Hepatocyte (in vitro differentiated cells): ENCODE results near the gene LYZ. TPM values are rescaled to one million over a fixed set of nuclear protein-coding genes. Genes with fewer than 3 reads are reported as not detected.

ENCODE experiments used
- DNase-seq: peaks from one replicate; pipeline ENCODE4 v3.0.0-alpha.2; 2016; ENCODE audit warnings: low spot score
- H2AFZ ChIP-seq: fragments of 200-600 bp; sonication (generic); 2 replicates; pipeline ENCODE4 v1.6.0; 2016; ENCODE audit warnings: antibody characterized with exemption, mild to moderate bottlenecking
- H3K27ac ChIP-seq: fragments of 200-600 bp; sonication (generic); 2 replicates; pipeline ENCODE4 v1.5.1; 2016; ENCODE audit warnings: mild to moderate bottlenecking
- H3K27me3 ChIP-seq: fragments of 200-600 bp; sonication (generic); 2 replicates; pipeline ENCODE4 v1.6.1; 2016
- H3K36me3 ChIP-seq: fragments of 200-600 bp; sonication (generic); replicated peaks from 2 replicates; pipeline ENCODE4 v1.5.1; 2016; ENCODE audit warnings: low read depth; ENCODE audit not compliant: insufficient read depth
- H3K4me1 ChIP-seq: fragments of 200-600 bp; sonication (generic); 2 replicates; pipeline ENCODE4 v1.5.1; 2016; ENCODE audit warnings: mild to moderate bottlenecking, moderate library complexity; ENCODE audit not compliant: insufficient read depth
- H3K4me2 ChIP-seq: fragments of 200-600 bp; sonication (generic); 2 replicates; pipeline ENCODE4 v1.6.0; 2016
- H3K4me3 ChIP-seq: fragments of 200-600 bp; sonication (generic); 2 replicates; pipeline ENCODE4 v1.5.1; 2016; ENCODE audit warnings: mild to moderate bottlenecking
- H3K79me2 ChIP-seq: fragments of 200-600 bp; sonication (generic); 2 replicates; pipeline ENCODE4 v1.6.0; 2017; ENCODE audit warnings: mild to moderate bottlenecking
- H3K9me2 ChIP-seq: fragments of 200-600 bp; sonication (generic); replicated peaks from 2 replicates; pipeline ENCODE4 v1.6.0; 2017; ENCODE audit warnings: mild to moderate bottlenecking; ENCODE audit not compliant: insufficient read depth
- H3K9me3 ChIP-seq: fragments of 200-600 bp; sonication (generic); 2 replicates; pipeline ENCODE4 v1.5.1; 2016; ENCODE audit warnings: low read depth, mild to moderate bottlenecking
- H4K20me1 ChIP-seq: fragments of 200-600 bp; sonication (generic); 2 replicates; pipeline ENCODE4 v1.6.0; 2016; ENCODE audit warnings: mild to moderate bottlenecking; ENCODE audit not compliant: insufficient read depth, poor library complexity, severe bottlenecking
- EZH2 ChIP-seq: fragments of 200-600 bp; sonication (generic); IDR thresholded peaks from 2 replicates; pipeline ENCODE4 v1.6.1; 2016; ENCODE audit warnings: antibody characterized with exemption, mild to moderate bottlenecking, borderline replicate concordance
- EZH2phosphoT487 ChIP-seq: fragments of 200-600 bp; sonication (generic); IDR thresholded peaks from one replicate; pipeline ENCODE4 v1.6.1; 2018; ENCODE audit warnings: antibody characterized with exemption, mild to moderate bottlenecking, low read depth, moderate library complexity; ENCODE audit not compliant: unreplicated experiment, severe bottlenecking
- WGBS: methylation state at CpG from one replicate; pipeline ENCODE4 v1.1.6; 2016; ENCODE audit warnings: low lambda C conversion rate; ENCODE audit errors: missing lambda C conversion rate; 5-methylcytosine and 5-hydroxymethylcytosine counted together
- polyA plus RNA-seq: library from polyadenylated mRNA; unstranded; fragments of >200 nt; fragmentation: Nextera tagmentation; extraction: Ambion mirVana; gene quantifications from 2 replicates; pipeline ENCODE4 v1.2.1, GENCODE V29; 2016
- small RNA-seq: library from RNA; depleted of rRNA; stranded (forward); fragments of <200 nt; gene quantifications from one replicate; pipeline ENCODE3, GENCODE V24; 2014
- total RNA-seq: library from RNA; depleted of rRNA; stranded (reverse); fragments of >200 nt; gene quantifications from 2 replicates; pipeline ENCODE4 v1.2.3, GENCODE V29; 2014
- TF ChIP-seq, protein P1 (sequence below): fragments of 200-600 bp; sonication (generic); IDR thresholded peaks from 2 replicates; pipeline ENCODE4 v1.5.1; 2016; ENCODE audit warnings: antibody characterized with exemption, mild to moderate bottlenecking; ENCODE audit not compliant: poor library complexity

LYZ gene
- total and polyA plus RNA-seq, 2 experiments from 2014 or later: 170 to 282 TPM

- no peaks in the 10 kb centered on the region for H3K4me1 ChIP-seq
- H3K4me2 ChIP-seq: no peak overlapping the region
- no peaks in the 10 kb centered on the region for H4K20me1 ChIP-seq
- H3K27me3 ChIP-seq: no peaks in the 10 kb centered on the region
- H3K9me2 ChIP-seq: no peaks in the 10 kb centered on the region
- no peak overlapping the region for H2AFZ ChIP-seq
- TF ChIP-seq, protein P1, sequence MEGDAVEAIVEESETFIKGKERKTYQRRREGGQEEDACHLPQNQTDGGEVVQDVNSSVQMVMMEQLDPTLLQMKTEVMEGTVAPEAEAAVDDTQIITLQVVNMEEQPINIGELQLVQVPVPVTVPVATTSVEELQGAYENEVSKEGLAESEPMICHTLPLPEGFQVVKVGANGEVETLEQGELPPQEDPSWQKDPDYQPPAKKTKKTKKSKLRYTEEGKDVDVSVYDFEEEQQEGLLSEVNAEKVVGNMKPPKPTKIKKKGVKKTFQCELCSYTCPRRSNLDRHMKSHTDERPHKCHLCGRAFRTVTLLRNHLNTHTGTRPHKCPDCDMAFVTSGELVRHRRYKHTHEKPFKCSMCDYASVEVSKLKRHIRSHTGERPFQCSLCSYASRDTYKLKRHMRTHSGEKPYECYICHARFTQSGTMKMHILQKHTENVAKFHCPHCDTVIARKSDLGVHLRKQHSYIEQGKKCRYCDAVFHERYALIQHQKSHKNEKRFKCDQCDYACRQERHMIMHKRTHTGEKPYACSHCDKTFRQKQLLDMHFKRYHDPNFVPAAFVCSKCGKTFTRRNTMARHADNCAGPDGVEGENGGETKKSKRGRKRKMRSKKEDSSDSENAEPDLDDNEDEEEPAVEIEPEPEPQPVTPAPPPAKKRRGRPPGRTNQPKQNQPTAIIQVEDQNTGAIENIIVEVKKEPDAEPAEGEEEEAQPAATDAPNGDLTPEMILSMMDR: no peak
- TF ChIP-seq EZH2phosphoT487 (no peak), EZH2 (no peak)
- no peak for DNase-seq
- peaks cover 4% of the 10 kb centered on the region for H3K9me3 ChIP-seq
- H3K36me3 ChIP-seq: no peaks in the 10 kb centered on the region
- no peak overlapping the region for H3K4me3 ChIP-seq
- no peaks in the 10 kb centered on the region for H3K79me2 ChIP-seq
- no peak overlapping the region for H3K27ac ChIP-seq
- WGBS: 78% methylated on average over 3 of the region's 3 CpGs
These were observed 49.8 kb downstream of the LYZ start for GRCh38 chr12:69397978-69398377.

DNA sequence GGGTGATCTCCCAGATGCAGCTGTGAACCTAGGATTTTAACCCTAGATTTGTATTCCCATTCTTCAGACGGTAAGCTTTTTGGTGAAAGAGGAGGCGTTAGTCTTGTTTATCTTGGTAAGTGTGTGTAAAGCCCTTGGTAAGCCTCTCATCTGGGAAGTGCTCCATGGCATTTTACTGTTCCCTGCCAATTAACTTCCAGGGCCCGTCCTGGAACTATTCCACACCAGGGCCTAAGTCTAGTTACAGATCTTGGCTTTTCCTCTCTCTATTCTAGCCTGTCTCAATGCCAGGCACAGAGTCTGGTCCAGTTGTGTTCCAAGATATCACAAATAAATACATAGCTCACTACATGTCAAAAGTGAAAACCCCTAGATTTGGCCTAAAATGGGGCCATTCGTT lies 53.8 kb downstream of the LYZ start:
- H3K27me3 ChIP-seq: no peaks in the 10 kb centered on the region
- peaks cover 2% of the 10 kb centered on the region for H3K4me1 ChIP-seq
- TF ChIP-seq EZH2phosphoT487 (no peak), EZH2 (no peak)
- TF ChIP-seq, protein P1: no peak
- no peak for DNase-seq
- no peaks in the 10 kb centered on the region for H3K9me2 ChIP-seq
- H3K79me2 ChIP-seq: no peaks in the 10 kb centered on the region
- H3K9me3 ChIP-seq: peaks cover 3% of the 10 kb centered on the region
- no peaks in the 10 kb centered on the region for H3K36me3 ChIP-seq
- WGBS: 83% methylated on average over 4 of the region's 4 CpGs
- no peak overlapping the region for H2AFZ ChIP-seq
- no peak overlapping the region for H3K4me2 ChIP-seq
- no peak overlapping the region for H3K27ac ChIP-seq
- H4K20me1 ChIP-seq: no peaks in the 10 kb centered on the region
- H3K4me3 ChIP-seq: no peak overlapping the region

Small RNAs within 50 kb of the gene (small RNA-seq; reads per million reads assigned to genes)
- not detected for gene RN7SL804P

Other genes starting within 250 kb of the LYZ start
- gene CPSF6, start 108.8 kb upstream of the LYZ start, total RNA-seq: 37.4 and 40.1 TPM in 2 replicates
- 44.5 and 48.3 TPM in 2 replicates for gene CPSF6, start 108.8 kb upstream of the LYZ start, polyA plus RNA-seq
- 47.2 and 58.2 TPM in 2 replicates for gene YEATS4, start 11.4 kb downstream of the LYZ start, total RNA-seq
- 16.2 and 25.2 TPM in 2 replicates for gene YEATS4, start 11.4 kb downstream of the LYZ start, polyA plus RNA-seq
- 51.0 and 76.4 TPM in 2 replicates for gene FRS2, start 122.0 kb downstream of the LYZ start, total RNA-seq
- gene FRS2, start 122.0 kb downstream of the LYZ start, polyA plus RNA-seq: 14.7 and 17.3 TPM in 2 replicates
- gene CCT2, start 237.1 kb downstream of the LYZ start, total RNA-seq: 188 and 206 TPM in 2 replicates
- 168 and 177 TPM in 2 replicates for gene CCT2, start 237.1 kb downstream of the LYZ start, polyA plus RNA-seq